GM12878 (cell line): Measurements from ENCODE around the gene NOVA2. TPM values are rescaled to one million over a fixed set of nuclear protein-coding genes. Genes with fewer than 3 reads are reported as not detected.
A peak's percentile ranks its signal among the peaks of the same experiment; 100 is the strongest.

Source experiments
- ATAC-seq: fragments of 200-7000 bp; cut with Tn5 transposase; 3 replicates; pipeline ENCODE4 v1.9.1; 2020; ENCODE audit warnings: mild to moderate bottlenecking, moderate library complexity
- BruUV-seq: library from RNA; stranded (reverse); fragments of 400-500 nt; replicated peaks from 2 replicates; lab custom pipeline; 2021; lab: Mats Ljungman, UMichigan
- CTCF ChIA-PET: fragments of 300-600 bp; sonication (Branson Sonifier 250); formaldehyde crosslinking; extraction: SDS; loops from one replicate; lab custom pipeline; 2021; ENCODE audit warnings: inconsistent platforms; lab: Yijun Ruan, JAX
- POLR2A ChIA-PET: fragments of 350-600 bp; formaldehyde crosslinking; extraction: SDS; loops from one replicate; lab custom pipeline; 2021; ENCODE audit warnings: inconsistent platforms; lab: Charles Lee
- RAD21 ChIA-PET: fragments of 300-600 bp; sonication (Branson Sonifier 250); formaldehyde crosslinking; loops from one replicate; lab custom pipeline; 2023; ENCODE audit warnings: antibody characterized with exemption; ENCODE audit not compliant: unreplicated experiment; lab: Charles Lee
- SMC1A ChIA-PET: fragments of 300-600 bp; sonication (Branson Sonifier 250); formaldehyde crosslinking; loops from one replicate; lab custom pipeline; 2023; ENCODE audit not compliant: unreplicated experiment, uncharacterized antibody; lab: Charles Lee
- DNase-seq: peaks from one replicate; pipeline ENCODE4 v3.0.0-alpha.2; 2011; ENCODE audit warnings: low read depth, low spot score
- FAIRE-seq: peaks from 3 replicates; lab custom pipeline; 2011; peaks lifted over from hg19 to GRCh38; lab: Jason Lieb, UNC
- H2AFZ ChIP-seq: 2 replicates; pipeline ENCODE4 v1.6.0; 2011; ENCODE audit warnings: low read depth, low read length, control low read depth; ENCODE audit not compliant: control insufficient read depth
- H3K27ac ChIP-seq: 2 replicates; pipeline ENCODE4 v1.5.1; 2011; ENCODE audit warnings: control low read depth; ENCODE audit not compliant: control insufficient read depth, insufficient read depth
- H3K27me3 ChIP-seq, 2 experiments: replicated peaks in 1 of 2; 2 replicates each; pipeline versions ENCODE4 v1.6.0 to v1.6.1; 2011; ENCODE audit warnings: low read length in 1 of 2; ENCODE audit not compliant: control insufficient read depth in 2 of 2, insufficient read depth in 2 of 2
- H3K36me3 ChIP-seq, 2 experiments: 2 replicates each; pipeline ENCODE4 v1.5.1; 2011; ENCODE audit warnings: low read length in 1 of 2; ENCODE audit not compliant: control insufficient read depth in 2 of 2, insufficient read depth in 2 of 2
- H3K4me1 ChIP-seq: 2 replicates; pipeline ENCODE4 v1.6.1; 2011; ENCODE audit warnings: mild to moderate bottlenecking, low read length, moderate library complexity, mixed read lengths; ENCODE audit not compliant: control insufficient read depth, insufficient read depth
- H3K4me2 ChIP-seq: 2 replicates; pipeline ENCODE4 v1.6.0; 2011; ENCODE audit warnings: control low read depth; ENCODE audit not compliant: control insufficient read depth, insufficient read depth
- H3K4me3 ChIP-seq: fragments of 200-600 bp; sonication (generic); 2 replicates; pipeline ENCODE4 v1.5.1; 2016
- H3K79me2 ChIP-seq: 2 replicates; pipeline ENCODE4 v1.6.0; 2011; ENCODE audit warnings: low read length; ENCODE audit not compliant: control insufficient read depth, insufficient read depth
- H3K9ac ChIP-seq: 2 replicates; pipeline ENCODE4 v1.8.0; 2011; ENCODE audit warnings: low read length, control low read depth, mixed read lengths; ENCODE audit not compliant: control insufficient read depth, insufficient read depth
- H3K9me3 ChIP-seq: replicated peaks from 3 replicates; pipeline ENCODE4 v1.5.1; 2011; ENCODE audit warnings: mild to moderate bottlenecking, low read length; ENCODE audit not compliant: control insufficient read depth, insufficient read depth
- H4K20me1 ChIP-seq: 2 replicates; pipeline ENCODE4 v1.6.0; 2011; ENCODE audit not compliant: control insufficient read depth, insufficient read depth
- BACH1 ChIP-seq: fragments of 450-650 bp; IDR thresholded peaks from 2 replicates; pipeline ENCODE4 v1.6.1; 2017; ENCODE audit warnings: mild to moderate bottlenecking, borderline replicate concordance
- CHD1 ChIP-seq: IDR thresholded peaks from 2 replicates; pipeline ENCODE4 v1.6.1; 2012; ENCODE audit warnings: low read depth, low read length, improper control_type of control experiment
- CREM ChIP-seq: IDR thresholded peaks from 2 replicates; pipeline ENCODE4 v1.6.1; 2014; ENCODE audit warnings: antibody characterized with exemption, low read depth
- HDGF ChIP-seq: fragments of 450-650 bp; IDR thresholded peaks from 2 replicates; pipeline ENCODE4 v1.6.1; 2016; ENCODE audit warnings: antibody characterized with exemption
- IKZF2 ChIP-seq, 2 experiments: fragments of 450-650 bp; IDR thresholded peaks; 2 replicates each; pipeline ENCODE4 v1.6.1; 2017; ENCODE audit warnings: mild to moderate bottlenecking in 2 of 2, moderate library complexity in 2 of 2
- POLR2AphosphoS5 ChIP-seq: IDR thresholded peaks from 2 replicates; pipeline ENCODE4 v1.6.1; 2011; ENCODE audit warnings: mild to moderate bottlenecking, low read length, inconsistent platforms
- RAD51 ChIP-seq: fragments of 450-650 bp; IDR thresholded peaks from 2 replicates; pipeline ENCODE4 v1.6.1; 2016; ENCODE audit warnings: moderate library complexity, mild to moderate bottlenecking, inconsistent platforms
- SPI1 ChIP-seq: IDR thresholded peaks from 2 replicates; pipeline ENCODE4 v1.6.1; 2011; ENCODE audit warnings: low read depth, mild to moderate bottlenecking, low read length, moderate library complexity, borderline replicate concordance; ENCODE audit not compliant: insufficient read depth
- SUPT20H ChIP-seq: IDR thresholded peaks from 2 replicates; pipeline ENCODE4 v1.6.1; 2011; ENCODE audit warnings: low read depth, mild to moderate bottlenecking, low read length, moderate library complexity, borderline replicate concordance; ENCODE audit not compliant: control insufficient read depth
- WGBS: methylation state at CpG from one replicate; pipeline ENCODE4 v1.1.6; 2016; ENCODE audit warnings: low lambda C conversion rate; ENCODE audit not compliant: insufficient replicate concordance, insufficient coverage; ENCODE audit errors: missing lambda C conversion rate; 5-methylcytosine and 5-hydroxymethylcytosine counted together
- in situ Hi-C: fragments of 300-500 bp; cut with MboI; formaldehyde crosslinking; loops from 9 replicates; pipeline ENCODE4 v1.14.3; 2018; ENCODE audit warnings: mixed read lengths
- intact Hi-C: fragments of 100-400 bp; cut with micrococcal nuclease; formaldehyde crosslinking; loops from one replicate; pipeline ENCODE4 v1.14.2; 2022; ENCODE audit not compliant: unreplicated experiment
- polyA plus RNA-seq, 11 experiments: library from polyadenylated mRNA; depleted of rRNA in 4 of 11; unstranded in 6 of 11; stranded (reverse) in 5 of 11; fragments of >200 nt; fragmentation: Nextera tagmentation in 4 of 11; fragmentation: Illumina TruSeq in 1 of 11; extraction: Ambion mirVana in 4 of 11; extraction: Trizol in 1 of 11; gene quantifications; 1 replicate in 1 of 11; 2 replicates in 10 of 11; pipeline versions ENCODE4 v1.2.1 to v1.2.3, GENCODE V29; 2011 to 2016; ENCODE audit warnings: inconsistent platforms in 2 of 11, missing spikeins in 2 of 11, low read depth in 1 of 11
- total RNA-seq, 4 experiments: library from RNA; depleted of rRNA in 3 of 4; stranded (reverse); fragments of >200 nt in 3 of 4; fragmentation: Illumina TruSeq in 1 of 4; extraction: Trizol in 1 of 4; gene quantifications; 2 replicates each; pipeline versions ENCODE4 v1.2.1 to v1.2.3, GENCODE V29; 2013 to 2021
- TF ChIP-seq, protein P1 (sequence below): IDR thresholded peaks from 2 replicates; pipeline ENCODE4 v1.6.1; 2012; ENCODE audit warnings: low read depth, low read length, improper control_type of control experiment
- TF ChIP-seq, protein P2 (sequence below): fragments of 450-650 bp; IDR thresholded peaks from 2 replicates; pipeline ENCODE4 v1.6.1; 2016; ENCODE audit warnings: mild to moderate bottlenecking, moderate library complexity, borderline replicate concordance
- TF ChIP-seq, protein P3 (sequence below): fragments of 450-650 bp; IDR thresholded peaks from 2 replicates; pipeline ENCODE4 v1.6.1; 2014; ENCODE audit warnings: mild to moderate bottlenecking
- TF ChIP-seq, protein P4 (sequence below): fragments of 450-650 bp; IDR thresholded peaks from 2 replicates; pipeline ENCODE4 v1.6.1; 2017; ENCODE audit warnings: mild to moderate bottlenecking, low read depth, inconsistent platforms; ENCODE audit not compliant: poor library complexity, severe bottlenecking
- TF ChIP-seq, protein P5 (sequence below): fragments of 450-650 bp; IDR thresholded peaks from 2 replicates; pipeline ENCODE4 v1.6.1; 2017; ENCODE audit warnings: low read depth, mild to moderate bottlenecking, moderate library complexity

The NOVA2 gene
- total and polyA plus RNA-seq, 10 of the 15 experiments (the other 5 are each of a cell fraction or from before 2014, with no cell fraction given), result under 0.01 to 0.44 (median 0.03) TPM; not detected in 4

DNA sequence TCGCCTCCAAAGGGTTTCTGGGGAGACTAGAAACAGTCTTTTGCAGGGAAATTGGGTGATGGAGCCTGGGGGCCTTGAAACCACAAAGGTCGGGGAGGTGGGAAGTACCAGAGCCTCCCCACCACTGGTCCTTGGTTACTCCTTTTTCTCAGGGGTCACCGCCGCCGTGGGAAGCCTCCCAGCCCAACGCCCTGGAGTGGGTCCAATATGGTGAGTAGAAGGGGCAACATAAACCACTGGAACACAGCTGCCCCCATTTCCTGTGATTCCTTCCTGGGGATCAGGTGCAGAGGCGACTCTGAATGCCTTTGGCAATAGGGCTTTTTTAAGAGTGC is 43.4 kb upstream of the NOVA2 start:
- ChIA-PET POLR2A (interaction anchor here (0.7 to 1.2 kb wide), 2 partner anchors 129 to 154 kb away, joined by 3 to 7 read pairs; partner anchors contain the start of genes FOXA3 and SYMPK), RAD21 (interaction anchor here (0.7 to 1.5 kb wide), 6 partner anchors 154 to 248 kb away, joined by 3 to 5 read pairs (median 3); partner anchors contain the start of gene SIX5)
- Histone ChIP-seq H3K79me2 (no peaks in the 10 kb centered on the region), H3K27ac (no peak overlapping the region), H2AFZ (no peak overlapping the region), H3K36me3 (no peaks in the 10 kb centered on the region; a peak in 1 of 4 replicates), H4K20me1 (no peaks in the 10 kb centered on the region; the same call in 1 of the 2 replicates), H3K9me3 (no peaks in the 10 kb centered on the region), H3K4me2 (no peak overlapping the region; the same call in 1 of the 2 replicates), H3K27me3 (no peaks in the 10 kb centered on the region), H3K4me3 (no peak overlapping the region), H3K9ac (no peak overlapping the region), H3K4me1 (peaks cover 5% of the 10 kb centered on the region)
- peak; percentile 14 for ATAC-seq
- FAIRE-seq, result no peak
- intact Hi-C loops, result no loop called here
- 15% methylated on average over 7 of the region's 7 CpGs for WGBS
- no peak for TF ChIP-seq SUPT20H
- TF ChIP-seq, protein P1, sequence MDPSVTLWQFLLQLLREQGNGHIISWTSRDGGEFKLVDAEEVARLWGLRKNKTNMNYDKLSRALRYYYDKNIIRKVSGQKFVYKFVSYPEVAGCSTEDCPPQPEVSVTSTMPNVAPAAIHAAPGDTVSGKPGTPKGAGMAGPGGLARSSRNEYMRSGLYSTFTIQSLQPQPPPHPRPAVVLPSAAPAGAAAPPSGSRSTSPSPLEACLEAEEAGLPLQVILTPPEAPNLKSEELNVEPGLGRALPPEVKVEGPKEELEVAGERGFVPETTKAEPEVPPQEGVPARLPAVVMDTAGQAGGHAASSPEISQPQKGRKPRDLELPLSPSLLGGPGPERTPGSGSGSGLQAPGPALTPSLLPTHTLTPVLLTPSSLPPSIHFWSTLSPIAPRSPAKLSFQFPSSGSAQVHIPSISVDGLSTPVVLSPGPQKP, result no peak
- TF ChIP-seq, protein P2, sequence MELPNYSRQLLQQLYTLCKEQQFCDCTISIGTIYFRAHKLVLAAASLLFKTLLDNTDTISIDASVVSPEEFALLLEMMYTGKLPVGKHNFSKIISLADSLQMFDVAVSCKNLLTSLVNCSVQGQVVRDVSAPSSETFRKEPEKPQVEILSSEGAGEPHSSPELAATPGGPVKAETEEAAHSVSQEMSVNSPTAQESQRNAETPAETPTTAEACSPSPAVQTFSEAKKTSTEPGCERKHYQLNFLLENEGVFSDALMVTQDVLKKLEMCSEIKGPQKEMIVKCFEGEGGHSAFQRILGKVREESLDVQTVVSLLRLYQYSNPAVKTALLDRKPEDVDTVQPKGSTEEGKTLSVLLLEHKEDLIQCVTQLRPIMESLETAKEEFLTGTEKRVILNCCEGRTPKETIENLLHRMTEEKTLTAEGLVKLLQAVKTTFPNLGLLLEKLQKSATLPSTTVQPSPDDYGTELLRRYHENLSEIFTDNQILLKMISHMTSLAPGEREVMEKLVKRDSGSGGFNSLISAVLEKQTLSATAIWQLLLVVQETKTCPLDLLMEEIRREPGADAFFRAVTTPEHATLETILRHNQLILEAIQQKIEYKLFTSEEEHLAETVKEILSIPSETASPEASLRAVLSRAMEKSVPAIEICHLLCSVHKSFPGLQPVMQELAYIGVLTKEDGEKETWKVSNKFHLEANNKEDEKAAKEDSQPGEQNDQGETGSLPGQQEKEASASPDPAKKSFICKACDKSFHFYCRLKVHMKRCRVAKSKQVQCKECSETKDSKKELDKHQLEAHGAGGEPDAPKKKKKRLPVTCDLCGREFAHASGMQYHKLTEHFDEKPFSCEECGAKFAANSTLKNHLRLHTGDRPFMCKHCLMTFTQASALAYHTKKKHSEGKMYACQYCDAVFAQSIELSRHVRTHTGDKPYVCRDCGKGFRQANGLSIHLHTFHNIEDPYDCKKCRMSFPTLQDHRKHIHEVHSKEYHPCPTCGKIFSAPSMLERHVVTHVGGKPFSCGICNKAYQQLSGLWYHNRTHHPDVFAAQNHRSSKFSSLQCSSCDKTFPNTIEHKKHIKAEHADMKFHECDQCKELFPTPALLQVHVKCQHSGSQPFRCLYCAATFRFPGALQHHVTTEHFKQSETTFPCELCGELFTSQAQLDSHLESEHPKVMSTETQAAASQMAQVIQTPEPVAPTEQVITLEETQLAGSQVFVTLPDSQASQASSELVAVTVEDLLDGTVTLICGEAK, result no peak
- TF ChIP-seq CREM, result no peak
- no peak for TF ChIP-seq HDGF
- no peak for TF ChIP-seq IKZF2 (IDR thresholded peaks at IDR 0.05)
- TF ChIP-seq, protein P3, sequence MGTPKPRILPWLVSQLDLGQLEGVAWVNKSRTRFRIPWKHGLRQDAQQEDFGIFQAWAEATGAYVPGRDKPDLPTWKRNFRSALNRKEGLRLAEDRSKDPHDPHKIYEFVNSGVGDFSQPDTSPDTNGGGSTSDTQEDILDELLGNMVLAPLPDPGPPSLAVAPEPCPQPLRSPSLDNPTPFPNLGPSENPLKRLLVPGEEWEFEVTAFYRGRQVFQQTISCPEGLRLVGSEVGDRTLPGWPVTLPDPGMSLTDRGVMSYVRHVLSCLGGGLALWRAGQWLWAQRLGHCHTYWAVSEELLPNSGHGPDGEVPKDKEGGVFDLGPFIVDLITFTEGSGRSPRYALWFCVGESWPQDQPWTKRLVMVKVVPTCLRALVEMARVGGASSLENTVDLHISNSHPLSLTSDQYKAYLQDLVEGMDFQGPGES, result no peak
- TF ChIP-seq BACH1, result no peak
- no peak for TF ChIP-seq CHD1
- TF ChIP-seq, protein P4, sequence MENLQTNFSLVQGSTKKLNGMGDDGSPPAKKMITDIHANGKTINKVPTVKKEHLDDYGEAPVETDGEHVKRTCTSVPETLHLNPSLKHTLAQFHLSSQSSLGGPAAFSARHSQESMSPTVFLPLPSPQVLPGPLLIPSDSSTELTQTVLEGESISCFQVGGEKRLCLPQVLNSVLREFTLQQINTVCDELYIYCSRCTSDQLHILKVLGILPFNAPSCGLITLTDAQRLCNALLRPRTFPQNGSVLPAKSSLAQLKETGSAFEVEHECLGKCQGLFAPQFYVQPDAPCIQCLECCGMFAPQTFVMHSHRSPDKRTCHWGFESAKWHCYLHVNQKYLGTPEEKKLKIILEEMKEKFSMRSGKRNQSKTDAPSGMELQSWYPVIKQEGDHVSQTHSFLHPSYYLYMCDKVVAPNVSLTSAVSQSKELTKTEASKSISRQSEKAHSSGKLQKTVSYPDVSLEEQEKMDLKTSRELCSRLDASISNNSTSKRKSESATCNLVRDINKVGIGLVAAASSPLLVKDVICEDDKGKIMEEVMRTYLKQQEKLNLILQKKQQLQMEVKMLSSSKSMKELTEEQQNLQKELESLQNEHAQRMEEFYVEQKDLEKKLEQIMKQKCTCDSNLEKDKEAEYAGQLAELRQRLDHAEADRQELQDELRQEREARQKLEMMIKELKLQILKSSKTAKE, result no peak
- TF ChIP-seq POLR2AphosphoS5, result no peak
- no peak for TF ChIP-seq RAD51
- TF ChIP-seq SPI1, result no peak
- TF ChIP-seq, protein P5, sequence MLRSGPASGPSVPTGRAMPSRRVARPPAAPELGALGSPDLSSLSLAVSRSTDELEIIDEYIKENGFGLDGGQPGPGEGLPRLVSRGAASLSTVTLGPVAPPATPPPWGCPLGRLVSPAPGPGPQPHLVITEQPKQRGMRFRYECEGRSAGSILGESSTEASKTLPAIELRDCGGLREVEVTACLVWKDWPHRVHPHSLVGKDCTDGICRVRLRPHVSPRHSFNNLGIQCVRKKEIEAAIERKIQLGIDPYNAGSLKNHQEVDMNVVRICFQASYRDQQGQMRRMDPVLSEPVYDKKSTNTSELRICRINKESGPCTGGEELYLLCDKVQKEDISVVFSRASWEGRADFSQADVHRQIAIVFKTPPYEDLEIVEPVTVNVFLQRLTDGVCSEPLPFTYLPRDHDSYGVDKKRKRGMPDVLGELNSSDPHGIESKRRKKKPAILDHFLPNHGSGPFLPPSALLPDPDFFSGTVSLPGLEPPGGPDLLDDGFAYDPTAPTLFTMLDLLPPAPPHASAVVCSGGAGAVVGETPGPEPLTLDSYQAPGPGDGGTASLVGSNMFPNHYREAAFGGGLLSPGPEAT, result no peak
- TF ChIP-seq, all 136 proteins: peak for 0
- SMC1A ChIA-PET, result interaction anchor here (1.0 kb wide), 1 partner anchor 200 kb away, joined by 4 read pairs; no protein-coding TSS in a partner anchor
- in situ Hi-C loops, result no loop called here
- no TSS peak for BruUV-seq
- no peak for DNase-seq
- CTCF ChIA-PET, result interaction anchor here (0.6 to 2.0 kb wide), 11 partner anchors 11 to 584 kb away, joined by 3 to 17 read pairs (median 4); partner anchors contain the start of genes CALM3, CCDC61, IRF2BP1 and MYPOP
